GM11168 (cell line): ENCODE data around the gene S100A13.
"Not testable (repeated sequence)": the region's sequence is repeated elsewhere in the genome, so short reads cannot be mapped to it uniquely, and the experiment has no call there.

ENCODE experiments used
- in situ Hi-C: fragments of 300-500 bp; cut with MboI; formaldehyde crosslinking; loops from one replicate; pipeline ENCODE4 v1.12.0; 2022; ENCODE audit warnings: low sequenced_read_pairs; ENCODE audit not compliant: unreplicated experiment

Gene S100A13

GRCh38 chr1:153577138-153577537, 50.2 kb downstream of the S100A13 start:
- in situ Hi-C loops: no loop called here

- in situ Hi-C loops: not testable (repeated sequence)
Measured at GRCh38 chr1:153575497-153575896, 51.8 kb downstream of the S100A13 start.

GRCh38 chr1:153575081-153575491, 52.2 kb downstream of the S100A13 start:
- in situ Hi-C loops: not testable (repeated sequence)

- in situ Hi-C loops: no loop called here
Measured at GRCh38 chr1:153573351-153573750, 54.0 kb downstream of the S100A13 start.

DNA sequence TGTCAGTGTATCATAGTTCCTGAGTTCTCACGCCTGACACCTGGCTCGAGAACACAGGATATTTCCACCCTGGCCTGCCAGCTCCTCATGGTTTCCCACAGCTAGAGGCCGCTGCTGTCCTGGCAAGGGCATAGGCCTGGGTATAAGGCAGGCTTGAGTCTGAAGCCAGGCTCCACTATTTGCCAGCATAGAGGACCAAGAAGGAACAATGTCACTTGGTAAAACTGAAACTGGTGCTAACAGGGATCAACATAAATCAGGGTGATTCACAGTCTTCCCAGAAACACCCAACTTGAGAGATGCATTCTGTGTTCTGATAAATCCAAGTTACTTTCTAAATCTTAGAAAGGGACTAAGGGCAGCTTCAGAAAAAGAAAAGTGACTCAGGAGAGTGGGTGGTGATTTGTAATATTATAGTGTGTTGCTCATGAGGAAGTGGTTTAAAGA, 54.7 kb downstream of the S100A13 start:
- in situ Hi-C loops: no loop called here

GRCh38 chr1:153571706-153572105, 55.6 kb downstream of the S100A13 start:
- in situ Hi-C loops: no loop called here

DNA sequence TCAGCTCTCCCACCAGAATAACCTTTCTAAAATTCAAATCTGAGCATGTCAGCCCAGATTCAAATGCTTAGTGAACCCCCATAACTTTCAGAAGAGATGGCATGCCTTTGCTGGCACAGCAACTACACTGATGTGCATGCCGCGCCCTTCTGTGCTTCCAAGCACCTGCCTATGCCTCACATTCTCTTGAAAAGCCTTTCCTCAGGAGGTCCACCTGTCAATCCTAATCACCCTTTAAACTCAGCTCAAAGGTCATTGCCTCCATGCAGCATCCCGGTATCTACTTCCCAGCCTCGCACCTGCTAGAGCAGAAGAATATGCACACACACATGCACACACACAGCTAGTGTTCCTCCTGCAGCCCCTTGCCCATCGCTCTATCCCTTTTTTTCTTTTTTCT, 56.4 kb downstream of the S100A13 start:
- in situ Hi-C loops: no loop called here

GRCh38 chr1:153569465-153569864, 57.8 kb downstream of the S100A13 start:
- in situ Hi-C loops: no loop called here
